Measurements from ENCODE around the gene ENG. TPM values are rescaled to one million over a fixed set of nuclear protein-coding genes. Genes with fewer than 3 reads are reported as not detected.

Gene ENG
- polyA plus RNA-seq, 2 of the 4 experiments (the other 2 are of a cell fraction), result 0.08 TPM; not detected in 1

DNA sequence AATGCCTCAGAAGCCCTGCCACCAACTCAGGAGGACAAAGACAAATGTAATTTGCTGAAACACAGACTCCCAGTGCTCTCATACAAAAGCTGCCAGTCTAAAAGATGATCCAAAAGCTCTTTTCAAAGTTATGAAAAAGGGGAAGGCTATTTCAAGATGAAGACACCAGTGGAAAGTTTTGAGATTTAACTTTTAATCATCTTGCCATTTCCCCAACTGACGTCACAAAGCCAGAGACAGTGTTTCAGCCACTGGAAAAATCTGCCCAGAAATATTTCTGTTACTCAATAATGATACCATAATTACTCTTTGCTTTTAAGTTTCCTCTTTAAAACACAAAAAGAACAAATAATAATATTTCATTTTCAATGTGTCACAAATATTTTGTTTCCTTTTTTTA lies 20.9 kb downstream of the ENG start:
- FAIRE-seq, result no peak
- Histone ChIP-seq H3K27ac (no peak overlapping the region), H3K4me3 (no peak overlapping the region), H3K4me2 (no peak overlapping the region), H3K4me1 (peaks cover 13% of the 10 kb centered on the region), H3K9me3 (no peaks in the 10 kb centered on the region)
- no peak for ATAC-seq
- 49% methylated on average over 1 of the region's 1 CpG for WGBS (ENCODE audit: missing lambda C conversion rate)
- DNase-seq (ENCODE audit: low read depth in 1 of 2, low spot score in 1 of 2), result no peak
- TF ChIP-seq HDAC2 (IDR thresholded peaks at IDR 0.05) (no peak), ESRRA (IDR thresholded peaks at IDR 0.05; ENCODE audit: borderline replicate concordance, low read length) (no peak), HOXB5 (CRISPR knock-in tag; IDR thresholded peaks at IDR 0.05) (no peak), RFX5 (IDR thresholded peaks at IDR 0.05) (no peak), KDM5A (IDR thresholded peaks at IDR 0.05) (no peak), EHMT2 (IDR thresholded peaks at IDR 0.05; ENCODE audit: low read depth) (no peak), HOXB13 (CRISPR knock-in tag; IDR thresholded peaks at IDR 0.05; ENCODE audit: low read depth) (no peak), EP300 (IDR thresholded peaks at IDR 0.05) (no peak), POLR2A (IDR thresholded peaks at IDR 0.05; ENCODE audit: low read length) (no peak), CEBPB (IDR thresholded peaks at IDR 0.05) (no peak), FOSB (CRISPR knock-in tag; IDR thresholded peaks at IDR 0.05) (no peak), MAZ (IDR thresholded peaks at IDR 0.05; ENCODE audit: borderline replicate concordance, low read depth, low read length) (no peak), NPAS2 (CRISPR knock-in tag; IDR thresholded peaks at IDR 0.05; ENCODE audit: borderline replicate concordance) (no peak), GATA3 (IDR thresholded peaks at IDR 0.05; ENCODE audit: borderline replicate concordance) (no peak), ZSCAN20 (CRISPR knock-in tag; IDR thresholded peaks at IDR 0.05) (no peak), RCOR1 (IDR thresholded peaks at IDR 0.05; ENCODE audit: low read depth, low read length) (no peak)
- TF ChIP-seq, protein P1, sequence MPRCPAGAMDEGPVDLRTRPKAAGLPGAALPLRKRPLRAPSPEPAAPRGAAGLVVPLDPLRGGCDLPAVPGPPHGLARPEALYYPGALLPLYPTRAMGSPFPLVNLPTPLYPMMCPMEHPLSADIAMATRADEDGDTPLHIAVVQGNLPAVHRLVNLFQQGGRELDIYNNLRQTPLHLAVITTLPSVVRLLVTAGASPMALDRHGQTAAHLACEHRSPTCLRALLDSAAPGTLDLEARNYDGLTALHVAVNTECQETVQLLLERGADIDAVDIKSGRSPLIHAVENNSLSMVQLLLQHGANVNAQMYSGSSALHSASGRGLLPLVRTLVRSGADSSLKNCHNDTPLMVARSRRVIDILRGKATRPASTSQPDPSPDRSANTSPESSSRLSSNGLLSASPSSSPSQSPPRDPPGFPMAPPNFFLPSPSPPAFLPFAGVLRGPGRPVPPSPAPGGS (IDR thresholded peaks at IDR 0.05), result no peak
- TF ChIP-seq, protein P2, sequence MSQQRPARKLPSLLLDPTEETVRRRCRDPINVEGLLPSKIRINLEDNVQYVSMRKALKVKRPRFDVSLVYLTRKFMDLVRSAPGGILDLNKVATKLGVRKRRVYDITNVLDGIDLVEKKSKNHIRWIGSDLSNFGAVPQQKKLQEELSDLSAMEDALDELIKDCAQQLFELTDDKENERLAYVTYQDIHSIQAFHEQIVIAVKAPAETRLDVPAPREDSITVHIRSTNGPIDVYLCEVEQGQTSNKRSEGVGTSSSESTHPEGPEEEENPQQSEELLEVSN (IDR thresholded peaks at IDR 0.05; ENCODE audit: borderline replicate concordance, low read depth), result no peak
- TF ChIP-seq, protein P3, sequence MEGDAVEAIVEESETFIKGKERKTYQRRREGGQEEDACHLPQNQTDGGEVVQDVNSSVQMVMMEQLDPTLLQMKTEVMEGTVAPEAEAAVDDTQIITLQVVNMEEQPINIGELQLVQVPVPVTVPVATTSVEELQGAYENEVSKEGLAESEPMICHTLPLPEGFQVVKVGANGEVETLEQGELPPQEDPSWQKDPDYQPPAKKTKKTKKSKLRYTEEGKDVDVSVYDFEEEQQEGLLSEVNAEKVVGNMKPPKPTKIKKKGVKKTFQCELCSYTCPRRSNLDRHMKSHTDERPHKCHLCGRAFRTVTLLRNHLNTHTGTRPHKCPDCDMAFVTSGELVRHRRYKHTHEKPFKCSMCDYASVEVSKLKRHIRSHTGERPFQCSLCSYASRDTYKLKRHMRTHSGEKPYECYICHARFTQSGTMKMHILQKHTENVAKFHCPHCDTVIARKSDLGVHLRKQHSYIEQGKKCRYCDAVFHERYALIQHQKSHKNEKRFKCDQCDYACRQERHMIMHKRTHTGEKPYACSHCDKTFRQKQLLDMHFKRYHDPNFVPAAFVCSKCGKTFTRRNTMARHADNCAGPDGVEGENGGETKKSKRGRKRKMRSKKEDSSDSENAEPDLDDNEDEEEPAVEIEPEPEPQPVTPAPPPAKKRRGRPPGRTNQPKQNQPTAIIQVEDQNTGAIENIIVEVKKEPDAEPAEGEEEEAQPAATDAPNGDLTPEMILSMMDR (IDR thresholded peaks at IDR 0.05), result no peak
- TF ChIP-seq, protein P4, sequence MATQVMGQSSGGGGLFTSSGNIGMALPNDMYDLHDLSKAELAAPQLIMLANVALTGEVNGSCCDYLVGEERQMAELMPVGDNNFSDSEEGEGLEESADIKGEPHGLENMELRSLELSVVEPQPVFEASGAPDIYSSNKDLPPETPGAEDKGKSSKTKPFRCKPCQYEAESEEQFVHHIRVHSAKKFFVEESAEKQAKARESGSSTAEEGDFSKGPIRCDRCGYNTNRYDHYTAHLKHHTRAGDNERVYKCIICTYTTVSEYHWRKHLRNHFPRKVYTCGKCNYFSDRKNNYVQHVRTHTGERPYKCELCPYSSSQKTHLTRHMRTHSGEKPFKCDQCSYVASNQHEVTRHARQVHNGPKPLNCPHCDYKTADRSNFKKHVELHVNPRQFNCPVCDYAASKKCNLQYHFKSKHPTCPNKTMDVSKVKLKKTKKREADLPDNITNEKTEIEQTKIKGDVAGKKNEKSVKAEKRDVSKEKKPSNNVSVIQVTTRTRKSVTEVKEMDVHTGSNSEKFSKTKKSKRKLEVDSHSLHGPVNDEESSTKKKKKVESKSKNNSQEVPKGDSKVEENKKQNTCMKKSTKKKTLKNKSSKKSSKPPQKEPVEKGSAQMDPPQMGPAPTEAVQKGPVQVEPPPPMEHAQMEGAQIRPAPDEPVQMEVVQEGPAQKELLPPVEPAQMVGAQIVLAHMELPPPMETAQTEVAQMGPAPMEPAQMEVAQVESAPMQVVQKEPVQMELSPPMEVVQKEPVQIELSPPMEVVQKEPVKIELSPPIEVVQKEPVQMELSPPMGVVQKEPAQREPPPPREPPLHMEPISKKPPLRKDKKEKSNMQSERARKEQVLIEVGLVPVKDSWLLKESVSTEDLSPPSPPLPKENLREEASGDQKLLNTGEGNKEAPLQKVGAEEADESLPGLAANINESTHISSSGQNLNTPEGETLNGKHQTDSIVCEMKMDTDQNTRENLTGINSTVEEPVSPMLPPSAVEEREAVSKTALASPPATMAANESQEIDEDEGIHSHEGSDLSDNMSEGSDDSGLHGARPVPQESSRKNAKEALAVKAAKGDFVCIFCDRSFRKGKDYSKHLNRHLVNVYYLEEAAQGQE (IDR thresholded peaks at IDR 0.05), result no peak
- CTCF ChIA-PET, result interaction anchor here (0.8 to 0.9 kb wide), 2 partner anchors 36 to 243 kb away, joined by 3 to 4 read pairs; no protein-coding TSS in a partner anchor
- POLR2A ChIA-PET, result interaction anchor here (0.6 to 0.7 kb wide), 2 partner anchors 9 to 63 kb away, joined by 3 to 4 read pairs; no protein-coding TSS in a partner anchor

DNA sequence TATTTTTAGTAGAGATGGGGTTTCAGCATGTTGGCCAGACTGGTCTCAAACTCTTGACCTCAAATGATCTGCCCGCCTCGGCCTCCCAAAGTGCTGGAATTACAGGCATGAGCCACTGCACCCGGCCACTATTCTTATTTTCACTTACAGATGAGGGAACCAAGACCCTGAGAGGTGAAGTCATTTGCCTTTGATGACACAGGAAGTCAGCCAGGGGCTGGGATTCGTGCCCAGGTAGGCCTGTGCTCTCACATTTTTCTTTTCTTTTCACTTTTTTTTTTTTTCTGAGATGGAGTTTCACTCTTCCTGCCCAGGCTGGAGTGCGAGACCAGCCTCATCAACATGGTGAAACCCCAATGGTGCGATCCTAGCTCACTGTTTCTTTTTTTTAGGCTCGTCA lies 22.2 kb downstream of the ENG start:
- TF ChIP-seq, protein P5, sequence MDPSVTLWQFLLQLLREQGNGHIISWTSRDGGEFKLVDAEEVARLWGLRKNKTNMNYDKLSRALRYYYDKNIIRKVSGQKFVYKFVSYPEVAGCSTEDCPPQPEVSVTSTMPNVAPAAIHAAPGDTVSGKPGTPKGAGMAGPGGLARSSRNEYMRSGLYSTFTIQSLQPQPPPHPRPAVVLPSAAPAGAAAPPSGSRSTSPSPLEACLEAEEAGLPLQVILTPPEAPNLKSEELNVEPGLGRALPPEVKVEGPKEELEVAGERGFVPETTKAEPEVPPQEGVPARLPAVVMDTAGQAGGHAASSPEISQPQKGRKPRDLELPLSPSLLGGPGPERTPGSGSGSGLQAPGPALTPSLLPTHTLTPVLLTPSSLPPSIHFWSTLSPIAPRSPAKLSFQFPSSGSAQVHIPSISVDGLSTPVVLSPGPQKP (IDR thresholded peaks at IDR 0.05; ENCODE audit: low read depth, low read length), result no peak
- no peak for TF ChIP-seq FOSL2 (IDR thresholded peaks at IDR 0.05)
- TF ChIP-seq FOSL2 (CRISPR knock-in tag; IDR thresholded peaks at IDR 0.05), result no peak
- TF ChIP-seq, protein P1 (IDR thresholded peaks at IDR 0.05), result no peak
- FAIRE-seq, result no peak
- WGBS (ENCODE audit: missing lambda C conversion rate), result 82% methylated on average over 7 of the region's 7 CpGs
- no peak for ATAC-seq
- DNase-seq (ENCODE audit: low read depth in 1 of 2, low spot score in 1 of 2), result no peak
- no peak overlapping the region for H3K4me2 ChIP-seq
- peaks cover 9% of the 10 kb centered on the region for H3K4me1 ChIP-seq
- H3K4me3 ChIP-seq, result no peak overlapping the region
- CTCF ChIA-PET, result interaction anchor here (1.2 to 2.4 kb wide), 2 partner anchors 27 to 89 kb away, joined by 3 to 7 read pairs; no protein-coding TSS in a partner anchor
- H3K27ac ChIP-seq, result no peak overlapping the region
- H3K9me3 ChIP-seq, result no peaks in the 10 kb centered on the region
- POLR2A ChIA-PET, result no interaction called here
